GM18861 (cell line): ENCODE results near the gene SH3D19.

Source experiments
- ATAC-seq: cut with Tn5 transposase; IDR thresholded peaks from one replicate; pipeline ENCODE4 v1.9.1; 2021; ENCODE audit not compliant: unreplicated experiment

The SH3D19 gene

GRCh38 chr4:151202851-151203455 is 122.5 kb downstream of the SH3D19 start:
- ATAC-seq, result no peak

- ATAC-seq, result no peak
These were observed 123.0 kb downstream of the SH3D19 start for GRCh38 chr4:151202381-151202780.

- ATAC-seq, result no peak
These were observed 125.8 kb downstream of the SH3D19 start for GRCh38 chr4:151199319-151200190.

- ATAC-seq, result no peak
These were observed 126.7 kb downstream of the SH3D19 start for GRCh38 chr4:151198748-151199147.

GRCh38 chr4:151197247-151197646 is 128.2 kb downstream of the SH3D19 start:
- ATAC-seq, result no peak

GRCh38 chr4:151195801-151196200 is 129.6 kb downstream of the SH3D19 start:
- ATAC-seq, result no peak

GRCh38 chr4:151193414-151193813 is 132.0 kb downstream of the SH3D19 start:
- no peak for ATAC-seq

GRCh38 chr4:151192556-151193235 is 132.7 kb downstream of the SH3D19 start:
- ATAC-seq, result no peak

GRCh38 chr4:151184523-151185458 is 140.6 kb downstream of the SH3D19 start:
- ATAC-seq, result no peak

- no peak for ATAC-seq
These were observed 142.9 kb downstream of the SH3D19 start for GRCh38 chr4:151182455-151182996.

- no peak for ATAC-seq
These were observed 148.7 kb downstream of the SH3D19 start for GRCh38 chr4:151176685-151177084.

GRCh38 chr4:151175754-151176631 is 149.4 kb downstream of the SH3D19 start:
- ATAC-seq, result no peak

GRCh38 chr4:151175233-151175632 is 150.2 kb downstream of the SH3D19 start:
- no peak for ATAC-seq

- no peak for ATAC-seq
These were observed 150.6 kb downstream of the SH3D19 start for GRCh38 chr4:151174784-151175183.

- no peak for ATAC-seq
These were observed 151.5 kb downstream of the SH3D19 start for GRCh38 chr4:151173871-151174270.

GRCh38 chr4:151169900-151170299 is 155.5 kb downstream of the SH3D19 start:
- ATAC-seq, result no peak

GRCh38 chr4:151169223-151169622 is 156.2 kb downstream of the SH3D19 start:
- ATAC-seq, result no peak

- ATAC-seq, result no peak
These were observed 157.8 kb downstream of the SH3D19 start for GRCh38 chr4:151167561-151167960.

- ATAC-seq, result no peak
These were observed 158.8 kb downstream of the SH3D19 start for GRCh38 chr4:151166636-151167035.
